HEK293 (cell line): Measurements from ENCODE around the gene WDR72.

Experiments used
- CTCF ChIA-PET: fragments of 350-600 bp; formaldehyde crosslinking; extraction: SDS; loops from one replicate; lab custom pipeline; 2021; ENCODE audit warnings: antibody characterized with exemption; lab: Yijun Ruan, JAX
- POLR2A ChIA-PET: fragments of 300-600 bp; formaldehyde crosslinking; extraction: SDS; loops from one replicate; lab custom pipeline; 2020; ENCODE audit warnings: antibody characterized with exemption, inconsistent platforms; lab: Yijun Ruan, JAX
- H3K27ac ChIP-seq: fragments of 200-500 bp; sonication (Bioruptor generic); 2 replicates; pipeline ENCODE4 v1.5.1; 2014; ENCODE audit warnings: low read depth, low read length, control low read depth, inconsistent platforms; ENCODE audit errors: extremely low read depth
- H3K36me3 ChIP-seq, 2 experiments: fragments of 200-500 bp in 1 of 2; sonication (Bioruptor generic) in 1 of 2; 1 replicate in 1 of 2; 2 replicates in 1 of 2; pipeline ENCODE4 v1.5.1; 2014 to 2017; ENCODE audit warnings: inconsistent platforms in 2 of 2, low read length in 2 of 2; ENCODE audit not compliant: control insufficient read depth in 2 of 2, insufficient read depth in 1 of 2
- H3K4me1 ChIP-seq: fragments of 200-500 bp; sonication (Bioruptor generic); 2 replicates; pipeline ENCODE4 v1.5.1; 2014; ENCODE audit warnings: mild to moderate bottlenecking, low read length, inconsistent platforms; ENCODE audit not compliant: control insufficient read depth, insufficient read depth
- H3K4me3 ChIP-seq: 2 replicates; pipeline ENCODE4 v1.5.1; 2011; ENCODE audit warnings: low read depth, mild to moderate bottlenecking, control low read depth, low read length, moderate library complexity
- H3K9me3 ChIP-seq: fragments of 200-500 bp; sonication (Bioruptor generic); 2 replicates; pipeline ENCODE4 v1.5.1; 2014; ENCODE audit warnings: low read depth, low read length, inconsistent platforms; ENCODE audit not compliant: control insufficient read depth, insufficient read depth
- ATF2 ChIP-seq: fragments of 450-650 bp; formaldehyde crosslinking; IDR thresholded peaks from 2 replicates; pipeline ENCODE4 v1.5.1; 2016; ENCODE audit warnings: missing biosample characterization, missing genetic modification characterization, low read depth
- BCL6B ChIP-seq: fragments of 450-650 bp; formaldehyde crosslinking; IDR thresholded peaks from 2 replicates; pipeline ENCODE4 v1.5.1; 2017; ENCODE audit warnings: missing biosample characterization, missing genetic modification characterization
- HIC1 ChIP-seq: fragments of 450-650 bp; formaldehyde crosslinking; IDR thresholded peaks from 2 replicates; pipeline ENCODE4 v1.5.1; 2016; ENCODE audit warnings: missing biosample characterization, missing genetic modification characterization
- HOXA7 ChIP-seq: sonication (generic); formaldehyde crosslinking; IDR thresholded peaks from 2 replicates; pipeline ENCODE4 v1.8.1; 2022; ENCODE audit warnings: missing genetic modification reagents, borderline replicate concordance
- KLF8 ChIP-seq: fragments of 450-650 bp; formaldehyde crosslinking; IDR thresholded peaks from 2 replicates; pipeline ENCODE4 v1.5.1; 2016; ENCODE audit warnings: missing biosample characterization, missing genetic modification characterization
- MYNN ChIP-seq: fragments of 450-650 bp; formaldehyde crosslinking; IDR thresholded peaks from 2 replicates; pipeline ENCODE4 v1.5.1; 2016; ENCODE audit warnings: missing biosample characterization, missing genetic modification characterization, borderline replicate concordance
- SALL2 ChIP-seq: fragments of 450-650 bp; formaldehyde crosslinking; IDR thresholded peaks from 2 replicates; pipeline ENCODE4 v1.5.0; 2017; ENCODE audit warnings: missing biosample characterization, mild to moderate bottlenecking, missing genetic modification characterization, borderline replicate concordance
- ZBTB21 ChIP-seq: fragments of 450-650 bp; formaldehyde crosslinking; IDR thresholded peaks from 2 replicates; pipeline ENCODE4 v1.5.1; 2017; ENCODE audit warnings: missing biosample characterization, missing genetic modification characterization
- ZNF155 ChIP-seq: fragments of 450-650 bp; formaldehyde crosslinking; IDR thresholded peaks from 2 replicates; pipeline ENCODE4 v1.5.1; 2016; ENCODE audit warnings: missing biosample characterization, missing genetic modification characterization
- ZNF23 ChIP-seq: fragments of 450-650 bp; formaldehyde crosslinking; IDR thresholded peaks from 2 replicates; pipeline ENCODE4 v1.5.1; 2016; ENCODE audit warnings: missing biosample characterization, missing genetic modification characterization, borderline replicate concordance
- ZNF24 ChIP-seq: fragments of 450-650 bp; formaldehyde crosslinking; IDR thresholded peaks from 2 replicates; pipeline ENCODE4 v1.5.1; 2016; ENCODE audit warnings: missing biosample characterization, missing genetic modification characterization
- ZNF274 ChIP-seq, 2 experiments: fragments of 200-500 bp in 1 of 2; fragments of 450-650 bp in 1 of 2; sonication (Bioruptor generic) in 1 of 2; formaldehyde crosslinking in 1 of 2; IDR thresholded peaks; 2 replicates each; pipeline versions ENCODE4 v1.5.1 to v1.6.1; 2014 to 2016; ENCODE audit warnings: borderline replicate concordance in 1 of 2, inconsistent platforms in 1 of 2, low read length in 1 of 2, missing biosample characterization in 1 of 2, missing genetic modification characterization in 1 of 2
- ZNF311 ChIP-seq: fragments of 450-650 bp; formaldehyde crosslinking; IDR thresholded peaks from 2 replicates; pipeline ENCODE4 v1.5.1; 2017; ENCODE audit warnings: missing biosample characterization, missing genetic modification characterization, borderline replicate concordance
- ZNF354C ChIP-seq: fragments of 450-650 bp; formaldehyde crosslinking; IDR thresholded peaks from 2 replicates; pipeline ENCODE4 v1.5.1; 2016; ENCODE audit warnings: missing biosample characterization, missing genetic modification characterization, low read depth, borderline replicate concordance
- ZNF391 ChIP-seq: fragments of 450-650 bp; formaldehyde crosslinking; IDR thresholded peaks from 2 replicates; pipeline ENCODE4 v1.5.1; 2016; ENCODE audit warnings: low read depth, missing biosample characterization, missing genetic modification characterization, borderline replicate concordance
- ZNF423 ChIP-seq: fragments of 450-650 bp; formaldehyde crosslinking; IDR thresholded peaks from 2 replicates; pipeline ENCODE4 v1.5.1; 2016; ENCODE audit warnings: missing biosample characterization, missing genetic modification characterization
- ZNF510 ChIP-seq: fragments of 450-650 bp; formaldehyde crosslinking; IDR thresholded peaks from 2 replicates; pipeline ENCODE4 v1.5.1; 2018; ENCODE audit warnings: mild to moderate bottlenecking, missing genetic modification characterization, missing biosample characterization; ENCODE audit not compliant: insufficient replicate concordance
- ZNF514 ChIP-seq: fragments of 450-650 bp; formaldehyde crosslinking; IDR thresholded peaks from 2 replicates; pipeline ENCODE4 v1.5.1; 2016; ENCODE audit warnings: missing biosample characterization, missing genetic modification characterization
- ZNF626 ChIP-seq: fragments of 450-650 bp; sonication (Bioruptor Pico); formaldehyde crosslinking; IDR thresholded peaks from 2 replicates; pipeline ENCODE4 v1.5.1; 2018; ENCODE audit warnings: missing biosample characterization, missing genetic modification characterization, inconsistent platforms
- ZNF792 ChIP-seq: fragments of 450-650 bp; formaldehyde crosslinking; IDR thresholded peaks from 2 replicates; pipeline ENCODE4 v1.5.1; 2016; ENCODE audit warnings: missing biosample characterization, missing genetic modification characterization
- TF ChIP-seq, protein P1 (sequence below): fragments of 450-650 bp; formaldehyde crosslinking; IDR thresholded peaks from 2 replicates; pipeline ENCODE4 v1.5.0; 2017; ENCODE audit warnings: missing biosample characterization, missing genetic modification characterization, borderline replicate concordance
- TF ChIP-seq, protein P2 (sequence below): fragments of 450-650 bp; formaldehyde crosslinking; IDR thresholded peaks from 2 replicates; pipeline ENCODE4 v1.5.1; 2017; ENCODE audit warnings: missing biosample characterization, missing genetic modification characterization
- TF ChIP-seq, protein P3 (sequence below): fragments of 450-650 bp; formaldehyde crosslinking; IDR thresholded peaks from 2 replicates; pipeline ENCODE4 v1.5.1; 2016; ENCODE audit warnings: missing biosample characterization, missing genetic modification characterization

Gene WDR72

GRCh38 chr15:53648934-53649333 is 110.5 kb downstream of the WDR72 start (continued):
- TF ChIP-seq, protein P1, sequence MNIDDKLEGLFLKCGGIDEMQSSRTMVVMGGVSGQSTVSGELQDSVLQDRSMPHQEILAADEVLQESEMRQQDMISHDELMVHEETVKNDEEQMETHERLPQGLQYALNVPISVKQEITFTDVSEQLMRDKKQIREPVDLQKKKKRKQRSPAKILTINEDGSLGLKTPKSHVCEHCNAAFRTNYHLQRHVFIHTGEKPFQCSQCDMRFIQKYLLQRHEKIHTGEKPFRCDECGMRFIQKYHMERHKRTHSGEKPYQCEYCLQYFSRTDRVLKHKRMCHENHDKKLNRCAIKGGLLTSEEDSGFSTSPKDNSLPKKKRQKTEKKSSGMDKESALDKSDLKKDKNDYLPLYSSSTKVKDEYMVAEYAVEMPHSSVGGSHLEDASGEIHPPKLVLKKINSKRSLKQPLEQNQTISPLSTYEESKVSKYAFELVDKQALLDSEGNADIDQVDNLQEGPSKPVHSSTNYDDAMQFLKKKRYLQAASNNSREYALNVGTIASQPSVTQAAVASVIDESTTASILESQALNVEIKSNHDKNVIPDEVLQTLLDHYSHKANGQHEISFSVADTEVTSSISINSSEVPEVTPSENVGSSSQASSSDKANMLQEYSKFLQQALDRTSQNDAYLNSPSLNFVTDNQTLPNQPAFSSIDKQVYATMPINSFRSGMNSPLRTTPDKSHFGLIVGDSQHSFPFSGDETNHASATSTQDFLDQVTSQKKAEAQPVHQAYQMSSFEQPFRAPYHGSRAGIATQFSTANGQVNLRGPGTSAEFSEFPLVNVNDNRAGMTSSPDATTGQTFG (tag by site-specific recombination) = no peak
- TF ChIP-seq ZNF274 (IDR thresholded peaks at IDR 0.05; ENCODE audit: low read length) = no peak
- TF ChIP-seq ZNF274 (tag by site-specific recombination; IDR thresholded peaks at IDR 0.05; ENCODE audit: borderline replicate concordance) = no peak
- TF ChIP-seq, protein P2, sequence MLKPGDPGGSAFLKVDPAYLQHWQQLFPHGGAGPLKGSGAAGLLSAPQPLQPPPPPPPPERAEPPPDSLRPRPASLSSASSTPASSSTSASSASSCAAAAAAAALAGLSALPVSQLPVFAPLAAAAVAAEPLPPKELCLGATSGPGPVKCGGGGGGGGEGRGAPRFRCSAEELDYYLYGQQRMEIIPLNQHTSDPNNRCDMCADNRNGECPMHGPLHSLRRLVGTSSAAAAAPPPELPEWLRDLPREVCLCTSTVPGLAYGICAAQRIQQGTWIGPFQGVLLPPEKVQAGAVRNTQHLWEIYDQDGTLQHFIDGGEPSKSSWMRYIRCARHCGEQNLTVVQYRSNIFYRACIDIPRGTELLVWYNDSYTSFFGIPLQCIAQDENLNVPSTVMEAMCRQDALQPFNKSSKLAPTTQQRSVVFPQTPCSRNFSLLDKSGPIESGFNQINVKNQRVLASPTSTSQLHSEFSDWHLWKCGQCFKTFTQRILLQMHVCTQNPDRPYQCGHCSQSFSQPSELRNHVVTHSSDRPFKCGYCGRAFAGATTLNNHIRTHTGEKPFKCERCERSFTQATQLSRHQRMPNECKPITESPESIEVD (tag by site-specific recombination) = no peak
- TF ChIP-seq ZNF23 (tag by site-specific recombination) = no peak
- TF ChIP-seq HOXA7 = no peak
- no peak for TF ChIP-seq ZNF423 (tag by site-specific recombination)
- TF ChIP-seq, protein P3, sequence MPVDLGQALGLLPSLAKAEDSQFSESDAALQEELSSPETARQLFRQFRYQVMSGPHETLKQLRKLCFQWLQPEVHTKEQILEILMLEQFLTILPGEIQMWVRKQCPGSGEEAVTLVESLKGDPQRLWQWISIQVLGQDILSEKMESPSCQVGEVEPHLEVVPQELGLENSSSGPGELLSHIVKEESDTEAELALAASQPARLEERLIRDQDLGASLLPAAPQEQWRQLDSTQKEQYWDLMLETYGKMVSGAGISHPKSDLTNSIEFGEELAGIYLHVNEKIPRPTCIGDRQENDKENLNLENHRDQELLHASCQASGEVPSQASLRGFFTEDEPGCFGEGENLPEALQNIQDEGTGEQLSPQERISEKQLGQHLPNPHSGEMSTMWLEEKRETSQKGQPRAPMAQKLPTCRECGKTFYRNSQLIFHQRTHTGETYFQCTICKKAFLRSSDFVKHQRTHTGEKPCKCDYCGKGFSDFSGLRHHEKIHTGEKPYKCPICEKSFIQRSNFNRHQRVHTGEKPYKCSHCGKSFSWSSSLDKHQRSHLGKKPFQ = no peak
- no peak for TF ChIP-seq ZNF514 (tag by site-specific recombination)
- TF ChIP-seq ATF2 (tag by site-specific recombination) = no peak
- no peak for TF ChIP-seq ZNF155 (tag by site-specific recombination)
- TF ChIP-seq HIC1 (tag by site-specific recombination) = no peak
- no peak for TF ChIP-seq ZNF311 (tag by site-specific recombination)

DNA sequence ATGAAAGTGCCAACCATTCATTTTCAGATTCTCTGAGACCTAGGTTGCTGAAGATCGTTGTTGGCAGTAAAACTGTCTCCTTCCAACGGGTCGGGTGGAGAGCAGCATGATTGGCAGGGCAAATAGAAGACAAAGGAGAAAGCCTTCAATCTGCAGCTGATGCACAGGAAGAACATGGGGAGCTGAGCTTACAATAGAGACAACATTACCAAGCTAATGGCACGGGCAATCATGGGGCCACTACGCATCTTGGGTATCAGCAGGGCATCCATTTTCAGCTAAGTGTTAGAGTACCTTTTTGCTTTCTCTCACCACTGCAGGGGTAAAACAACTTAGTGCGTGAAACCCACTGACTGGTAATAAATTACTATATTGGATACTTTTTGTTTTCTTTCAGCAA is 114.8 kb downstream of the WDR72 start:
- Histone ChIP-seq H3K4me3 (no peak overlapping the region), H3K9me3 (no peaks in the 10 kb centered on the region)
- POLR2A ChIA-PET = no interaction called here
- TF ChIP-seq ZNF626 (tag by site-specific recombination) (no peak), ZNF391 (tag by site-specific recombination) (no peak), ZNF510 (tag by site-specific recombination) (no peak), ZNF24 (no peak), ZNF354C (no peak), SALL2 (tag by site-specific recombination) (no peak), BCL6B (tag by site-specific recombination) (no peak), KLF8 (tag by site-specific recombination) (no peak), MYNN (no peak), ZBTB21 (tag by site-specific recombination) (no peak), ZNF792 (no peak)
- TF ChIP-seq, all 188 proteins: peak for 0
- CTCF ChIA-PET = no interaction called here
- no peaks in the 10 kb centered on the region for H3K4me1 ChIP-seq
- H3K36me3 ChIP-seq = no peaks in the 10 kb centered on the region
- H3K27ac ChIP-seq = no peak overlapping the region
